Neutrophil (primary cell): ENCODE data around the gene RTN4.

Experiments used
- H3K27ac ChIP-seq: fragments of 200-600 bp; sonication (generic); 2 replicates; pipeline ENCODE4 v1.5.1; 2016; ENCODE audit warnings: mild to moderate bottlenecking, moderate library complexity
- H3K27me3 ChIP-seq: fragments of 200-600 bp; sonication (generic); 2 replicates; pipeline ENCODE4 v1.6.0; 2016; ENCODE audit warnings: mild to moderate bottlenecking
- H3K36me3 ChIP-seq: fragments of 200-600 bp; sonication (generic); 2 replicates; pipeline ENCODE4 v1.5.1; 2017
- H3K4me1 ChIP-seq, 2 experiments: fragments of 200-600 bp in 1 of 2; sonication (generic) in 1 of 2; 1 replicate in 1 of 2; 2 replicates in 1 of 2; pipeline versions ENCODE4 v1.5.1 to v1.6.1; 2013 to 2016; ENCODE audit warnings: low read depth in 1 of 2, low read length in 1 of 2, mild to moderate bottlenecking in 1 of 2, moderate library complexity in 1 of 2; ENCODE audit not compliant: control insufficient read depth in 1 of 2, insufficient read depth in 1 of 2
- H3K4me3 ChIP-seq, 2 experiments: fragments of 200-600 bp in 1 of 2; sonication (generic) in 1 of 2; 1 replicate in 1 of 2; 2 replicates in 1 of 2; pipeline ENCODE4 v1.5.1; 2013 to 2016; ENCODE audit warnings: low read depth in 1 of 2, low read length in 1 of 2, mild to moderate bottlenecking in 1 of 2, moderate library complexity in 1 of 2
- H3K9me3 ChIP-seq: fragments of 200-600 bp; sonication (generic); 2 replicates; pipeline ENCODE4 v1.5.1; 2016
- TF ChIP-seq, protein P1 (sequence below): fragments of 200-600 bp; sonication (generic); IDR thresholded peaks from 2 replicates; pipeline ENCODE4 v1.5.1; 2016; ENCODE audit warnings: antibody characterized with exemption

Gene RTN4

DNA sequence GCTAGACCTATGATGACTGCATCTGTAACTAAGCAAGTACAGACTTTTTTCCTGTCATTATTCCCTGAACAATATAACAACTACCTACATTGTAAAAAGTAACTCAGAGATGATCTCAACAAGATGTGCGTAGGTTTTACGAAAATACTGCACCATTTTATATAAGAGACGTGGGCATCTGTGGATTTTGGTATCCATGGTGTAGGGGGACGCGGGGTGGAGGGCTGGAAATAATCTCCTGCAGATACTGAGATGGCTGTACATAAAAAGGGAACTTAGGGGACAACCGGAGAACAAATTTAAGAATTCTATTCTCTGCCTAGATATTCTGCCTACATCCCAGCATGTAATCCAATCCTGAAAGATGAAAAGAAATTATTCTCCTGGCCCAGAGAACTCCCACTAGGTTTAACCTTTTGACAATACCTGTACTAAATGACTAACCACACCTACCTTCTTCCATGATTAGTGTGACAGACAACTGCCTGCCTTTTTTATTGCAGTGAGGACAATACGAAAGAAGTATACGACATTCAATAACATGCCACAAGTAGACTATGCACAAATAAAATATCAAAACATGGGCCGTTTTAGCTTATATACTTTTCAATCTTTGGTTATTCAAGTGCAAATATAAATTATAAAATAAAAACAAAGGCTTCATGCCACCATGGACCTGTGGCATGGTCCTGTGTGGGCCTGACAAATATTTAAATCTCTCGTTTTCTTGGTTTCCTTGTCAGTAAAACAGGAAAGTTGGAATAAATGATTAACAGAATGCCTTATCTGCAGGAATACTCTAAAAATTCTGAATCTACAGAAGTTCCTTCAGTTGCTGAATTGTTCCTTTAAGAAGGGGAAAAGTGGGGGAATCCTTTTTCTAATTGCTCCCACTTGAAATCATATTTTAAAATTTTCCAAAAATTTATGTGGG, 46.3 kb downstream of the RTN4 start:
- Histone ChIP-seq H3K27ac (no peak overlapping the region), H3K4me1 (peaks cover 16 to 44% of the 10 kb centered on the region in 2 experiments), H3K36me3 (no peaks in the 10 kb centered on the region)

DNA sequence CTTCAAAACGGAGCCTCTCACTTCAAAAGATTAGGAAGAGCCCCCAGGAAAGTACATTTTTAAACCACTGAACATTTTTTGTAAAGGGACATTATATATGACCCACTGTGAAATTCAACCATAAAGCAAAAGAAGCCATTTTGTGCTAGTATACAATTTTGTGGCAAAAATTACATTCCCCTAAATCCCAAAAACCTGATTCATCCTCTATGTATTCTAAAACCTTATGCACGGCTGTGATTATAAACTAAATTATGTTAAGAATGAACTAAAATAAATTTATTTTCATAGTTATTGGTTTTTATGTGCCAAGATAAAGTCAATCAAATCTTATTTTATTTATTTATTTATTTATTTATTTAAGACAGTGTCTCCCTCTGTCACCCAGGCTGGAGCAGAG, 48.5 kb downstream of the RTN4 start:
- Histone ChIP-seq H3K27ac (no peak overlapping the region), H3K4me1 (peaks cover 19 to 41% of the 10 kb centered on the region in 2 experiments), H3K4me3 (no peak overlapping the region), H3K9me3 (no peaks in the 10 kb centered on the region), H3K36me3 (no peaks in the 10 kb centered on the region), H3K27me3 (no peaks in the 10 kb centered on the region)
- TF ChIP-seq, protein P1, sequence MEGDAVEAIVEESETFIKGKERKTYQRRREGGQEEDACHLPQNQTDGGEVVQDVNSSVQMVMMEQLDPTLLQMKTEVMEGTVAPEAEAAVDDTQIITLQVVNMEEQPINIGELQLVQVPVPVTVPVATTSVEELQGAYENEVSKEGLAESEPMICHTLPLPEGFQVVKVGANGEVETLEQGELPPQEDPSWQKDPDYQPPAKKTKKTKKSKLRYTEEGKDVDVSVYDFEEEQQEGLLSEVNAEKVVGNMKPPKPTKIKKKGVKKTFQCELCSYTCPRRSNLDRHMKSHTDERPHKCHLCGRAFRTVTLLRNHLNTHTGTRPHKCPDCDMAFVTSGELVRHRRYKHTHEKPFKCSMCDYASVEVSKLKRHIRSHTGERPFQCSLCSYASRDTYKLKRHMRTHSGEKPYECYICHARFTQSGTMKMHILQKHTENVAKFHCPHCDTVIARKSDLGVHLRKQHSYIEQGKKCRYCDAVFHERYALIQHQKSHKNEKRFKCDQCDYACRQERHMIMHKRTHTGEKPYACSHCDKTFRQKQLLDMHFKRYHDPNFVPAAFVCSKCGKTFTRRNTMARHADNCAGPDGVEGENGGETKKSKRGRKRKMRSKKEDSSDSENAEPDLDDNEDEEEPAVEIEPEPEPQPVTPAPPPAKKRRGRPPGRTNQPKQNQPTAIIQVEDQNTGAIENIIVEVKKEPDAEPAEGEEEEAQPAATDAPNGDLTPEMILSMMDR: no peak

More for the DNA sequence above, 46.3 kb downstream of the RTN4 start:
- Histone ChIP-seq H3K4me3 (no peak overlapping the region), H3K9me3 (no peaks in the 10 kb centered on the region), H3K27me3 (no peaks in the 10 kb centered on the region)
- TF ChIP-seq, protein P1: no peak

DNA sequence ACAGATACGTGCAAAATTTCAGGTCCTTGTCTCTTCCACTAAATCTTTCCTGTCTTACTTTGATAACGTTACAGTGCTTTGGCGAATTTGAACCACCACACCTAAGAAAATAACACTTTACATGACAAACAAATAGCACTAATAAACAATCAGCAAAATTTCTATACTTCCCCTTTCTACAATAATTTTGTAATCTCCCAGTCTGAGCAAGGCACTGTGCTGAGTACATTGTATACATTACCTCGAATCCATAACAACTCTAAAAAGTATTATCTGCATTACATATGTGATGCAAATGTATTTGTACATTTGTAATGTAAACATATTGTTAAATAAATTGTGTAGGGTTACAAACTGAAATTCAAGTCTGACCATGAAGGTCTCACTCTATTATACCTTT, 49.9 kb downstream of the RTN4 start:
- Histone ChIP-seq H3K4me3 (no peak overlapping the region), H3K36me3 (no peaks in the 10 kb centered on the region), H3K27me3 (no peaks in the 10 kb centered on the region), H3K4me1 (peaks cover 19 to 34% of the 10 kb centered on the region in 2 experiments), H3K9me3 (no peaks in the 10 kb centered on the region), H3K27ac (peak overlapping the region; percentile 77)
- TF ChIP-seq, protein P1: no peak

DNA sequence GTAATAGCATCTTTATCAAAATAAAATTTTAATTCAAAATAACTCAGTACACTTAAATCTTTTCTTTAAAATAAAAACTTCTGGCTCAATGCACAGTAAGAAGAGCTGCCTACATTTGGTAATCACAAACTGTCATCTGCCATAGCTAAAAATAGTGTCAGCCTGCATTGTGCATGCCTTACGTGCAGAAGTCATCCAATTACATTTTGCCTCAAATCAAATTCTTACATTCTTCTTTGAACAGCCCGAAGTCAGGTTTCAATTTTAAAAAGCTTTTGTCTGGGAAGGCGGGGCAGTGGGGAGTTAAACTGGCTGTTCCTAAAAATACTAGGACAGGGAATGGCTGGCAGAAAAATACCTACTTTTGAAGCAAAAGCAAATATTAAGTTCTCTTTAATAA, 51.1 kb downstream of the RTN4 start:
- H3K36me3 ChIP-seq: no peaks in the 10 kb centered on the region
- H3K4me1 ChIP-seq: peaks cover 19 to 32% of the 10 kb centered on the region in 2 experiments
- H3K4me3 ChIP-seq: no peak overlapping the region
- H3K9me3 ChIP-seq: no peaks in the 10 kb centered on the region
- peak overlapping the region; percentile 77 for H3K27ac ChIP-seq
- no peaks in the 10 kb centered on the region for H3K27me3 ChIP-seq
- TF ChIP-seq, protein P1: no peak

DNA sequence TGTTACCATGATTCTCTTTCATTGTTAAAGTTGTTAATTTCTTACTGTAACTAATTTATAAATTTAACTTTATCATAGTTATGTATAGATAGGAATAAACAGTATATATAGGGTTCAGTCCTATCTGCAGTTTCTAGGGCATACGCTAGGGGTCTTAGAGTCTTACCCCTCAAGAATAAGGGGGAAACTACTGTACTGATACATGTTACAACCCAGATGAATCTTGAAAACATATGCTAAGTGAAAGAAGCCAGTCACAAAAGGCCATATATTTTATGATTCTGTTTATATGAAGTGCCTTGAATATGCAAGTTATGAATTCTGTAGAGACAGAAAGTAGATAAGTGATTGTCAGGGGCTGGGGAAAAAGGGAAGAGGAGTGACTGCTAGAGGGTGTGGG, 52.4 kb downstream of the RTN4 start:
- H3K4me3 ChIP-seq: no peak overlapping the region
- H3K27me3 ChIP-seq: no peaks in the 10 kb centered on the region
- no peaks in the 10 kb centered on the region for H3K9me3 ChIP-seq
- peak overlapping the region; percentile 1 for H3K27ac ChIP-seq
- peaks cover 19 to 32% of the 10 kb centered on the region in 2 experiments for H3K4me1 ChIP-seq
- no peaks in the 10 kb centered on the region for H3K36me3 ChIP-seq
- TF ChIP-seq, protein P1: no peak
